H1 (cell line): Measurements from ENCODE around the gene ZNF333. TPM values are rescaled to one million over a fixed set of nuclear protein-coding genes. Genes with fewer than 3 reads are reported as not detected.

Experiments
- BCL11A ChIP-seq, 2 experiments: IDR thresholded peaks; one replicate each; pipeline ENCODE4 v1.6.1; 2011; ENCODE audit warnings: low read depth in 2 of 2, low read length in 2 of 2, mild to moderate bottlenecking in 2 of 2
- RBBP5 ChIP-seq: IDR thresholded peaks from 2 replicates; pipeline ENCODE4 v1.7.1; 2012; ENCODE audit warnings: low read depth, mild to moderate bottlenecking, inconsistent platforms, low read length, moderate library complexity, borderline replicate concordance
- TEAD4 ChIP-seq: IDR thresholded peaks from 2 replicates; pipeline ENCODE4 v1.6.1; 2012; ENCODE audit warnings: low read depth, low read length, inconsistent platforms, mixed read lengths
- polyA plus RNA-seq, 7 experiments: library from polyadenylated mRNA; depleted of rRNA in 3 of 7; stranded (reverse) in 5 of 7; unstranded in 2 of 7; fragments of >200 nt in 5 of 7; fragments of 200-250 nt in 2 of 7; gene quantifications; 1 replicate in 5 of 7; 2 replicates in 1 of 7; 4 replicates in 1 of 7; pipeline versions ENCODE4 v1.2.1 to v1.2.3, GENCODE V29; 2011 to 2013; ENCODE audit warnings: missing spikeins in 2 of 7, mixed read lengths in 2 of 7
- total RNA-seq: library from RNA; stranded (reverse); fragmentation: NEBNext Ultra II Directional; extraction: Animal tissue kit (Norgen Biotek cat#: 25700); gene quantifications from 2 replicates; pipeline ENCODE4 v1.2.1, GENCODE V29; 2021

Gene ZNF333
- total and polyA plus RNA-seq, 2 of the 8 experiments (the other 6 are each of a cell fraction or from before 2014, with no cell fraction given): 7.3 to 8.4 TPM

- TF ChIP-seq RBBP5 (no peak), BCL11A (IDR thresholded peaks at IDR 0.05; ENCODE audit: low read depth in 2 of 2, low read length in 2 of 2) (no peak), TEAD4 (no peak)
Measured at GRCh38 chr19:14670408-14670807, 19.4 kb upstream of the ZNF333 start (continued).
